Skeletal muscle tissue (tissue), 4 donors: ENCODE results near the gene DAB1. TPM values are rescaled to one million over a fixed set of nuclear protein-coding genes. Genes with fewer than 3 reads are reported as not detected.

Experiments
- H3K27ac ChIP-seq: one replicate; pipeline ENCODE4 v1.7.0; 2013; ENCODE audit warnings: mild to moderate bottlenecking, low read depth, low read length, inconsistent platforms
- H3K27me3 ChIP-seq, 3 donors: one replicate each; pipeline ENCODE4 v1.7.0; 2013; ENCODE audit warnings: low read length in 3 of 3; ENCODE audit not compliant: control insufficient read depth in 3 of 3, insufficient read depth in 3 of 3
- H3K36me3 ChIP-seq, 3 donors: one replicate each; pipeline ENCODE4 v1.7.0; 2013; ENCODE audit warnings: low read length in 3 of 3; ENCODE audit not compliant: control insufficient read depth in 3 of 3, insufficient read depth in 3 of 3
- H3K4me1 ChIP-seq, 3 donors: one replicate each; pipeline ENCODE4 v1.7.0; 2013; ENCODE audit warnings: low read length in 3 of 3, mild to moderate bottlenecking in 3 of 3; ENCODE audit not compliant: control insufficient read depth in 3 of 3, insufficient read depth in 3 of 3
- H3K4me3 ChIP-seq, 3 donors: one replicate each; pipeline ENCODE4 v1.7.0; 2013; ENCODE audit warnings: low read length in 3 of 3
- H3K9ac ChIP-seq, 3 donors: one replicate each; pipeline ENCODE4 v1.7.0; 2013; ENCODE audit warnings: low read length in 3 of 3, mild to moderate bottlenecking in 3 of 3, moderate library complexity in 2 of 3, low read depth in 1 of 3
- H3K9me3 ChIP-seq, 3 donors: one replicate each; pipeline ENCODE4 v1.7.0; 2013; ENCODE audit warnings: low read length in 3 of 3; ENCODE audit not compliant: control insufficient read depth in 3 of 3
- total RNA-seq: library from RNA; depleted of rRNA; stranded (reverse); fragments of >200 nt; gene quantifications from one replicate; pipeline ENCODE4 v1.2.3, GENCODE V29; 2014
- donor health status: Osteomylitis.

Gene DAB1
- total RNA-seq, 1 donor from 2014 or later, result 1.6 TPM

GRCh38 chr1:57007472-57007871, 416.4 kb downstream of the DAB1 start:
- H3K9me3 ChIP-seq, result no peaks in the 10 kb centered on the region
- H3K9ac ChIP-seq, result no peak overlapping the region
- H3K36me3 ChIP-seq, result no peaks in the 10 kb centered on the region
- no peak overlapping the region for H3K4me3 ChIP-seq
- no peaks in the 10 kb centered on the region for H3K4me1 ChIP-seq
- no peak overlapping the region for H3K27ac ChIP-seq
- H3K27me3 ChIP-seq, result peaks cover 0 to 2% (median 0%) of the 10 kb centered on the region in 3 donors

- Histone ChIP-seq H3K9me3 (no peaks in the 10 kb centered on the region), H3K36me3 (no peaks in the 10 kb centered on the region), H3K4me3 (no peak overlapping the region), H3K27me3 (peaks cover 0 to 2% (median 0%) of the 10 kb centered on the region in 3 donors), H3K9ac (no peak overlapping the region), H3K4me1 (peaks cover 0 to 9% (median 3%) of the 10 kb centered on the region in 3 donors), H3K27ac (no peak overlapping the region)
Measured at GRCh38 chr1:57003398-57004139, 420.3 kb downstream of the DAB1 start.

GRCh38 chr1:56995414-56996100, 428.3 kb downstream of the DAB1 start:
- no peak overlapping the region for H3K4me3 ChIP-seq
- H3K27ac ChIP-seq, result no peak overlapping the region
- no peaks in the 10 kb centered on the region for H3K27me3 ChIP-seq
- H3K4me1 ChIP-seq, result peaks cover 0 to 12% (median 8%) of the 10 kb centered on the region in 3 donors
- H3K9me3 ChIP-seq, result no peaks in the 10 kb centered on the region
- H3K36me3 ChIP-seq, result no peaks in the 10 kb centered on the region
- H3K9ac ChIP-seq, result no peak overlapping the region

GRCh38 chr1:56993475-56993874, 430.4 kb downstream of the DAB1 start:
- Histone ChIP-seq H3K27me3 (no peaks in the 10 kb centered on the region), H3K9ac (no peak overlapping the region), H3K9me3 (no peaks in the 10 kb centered on the region), H3K27ac (no peak overlapping the region), H3K36me3 (no peaks in the 10 kb centered on the region), H3K4me3 (no peak overlapping the region), H3K4me1 (peaks cover 0 to 6% (median 3%) of the 10 kb centered on the region in 3 donors)

- H3K4me3 ChIP-seq, result peak overlapping the region in 2 of 3 donors; percentile 52 to 53
- H3K9ac ChIP-seq, result peak overlapping the region in 2 of 3 donors; percentile 52 to 63
- H3K9me3 ChIP-seq, result no peaks in the 10 kb centered on the region
- no peaks in the 10 kb centered on the region for H3K36me3 ChIP-seq
- H3K27me3 ChIP-seq, result no peaks in the 10 kb centered on the region
- H3K4me1 ChIP-seq, result peaks cover 0 to 2% (median 0%) of the 10 kb centered on the region in 3 donors
- H3K27ac ChIP-seq, result peak overlapping the region; percentile 64
Measured at GRCh38 chr1:56992318-56993125, 431.3 kb downstream of the DAB1 start.

GRCh38 chr1:56991576-56991975, 432.3 kb downstream of the DAB1 start:
- peaks cover 0 to 2% (median 0%) of the 10 kb centered on the region in 3 donors for H3K4me1 ChIP-seq
- no peaks in the 10 kb centered on the region for H3K27me3 ChIP-seq
- H3K9me3 ChIP-seq, result no peaks in the 10 kb centered on the region
- H3K4me3 ChIP-seq, result no peak overlapping the region
- H3K9ac ChIP-seq, result no peak overlapping the region
- no peaks in the 10 kb centered on the region for H3K36me3 ChIP-seq
- H3K27ac ChIP-seq, result no peak overlapping the region

GRCh38 chr1:56986397-56986796, 437.5 kb downstream of the DAB1 start:
- Histone ChIP-seq H3K4me3 (no peak overlapping the region), H3K9me3 (no peaks in the 10 kb centered on the region), H3K4me1 (no peaks in the 10 kb centered on the region), H3K9ac (no peak overlapping the region), H3K27me3 (peaks cover 0 to 4% (median 0%) of the 10 kb centered on the region in 3 donors), H3K27ac (no peak overlapping the region), H3K36me3 (no peaks in the 10 kb centered on the region)

- Histone ChIP-seq H3K9ac (no peak overlapping the region), H3K9me3 (no peaks in the 10 kb centered on the region), H3K27me3 (peaks cover 0 to 4% (median 0%) of the 10 kb centered on the region in 3 donors), H3K36me3 (no peaks in the 10 kb centered on the region), H3K4me3 (no peak overlapping the region), H3K27ac (no peak overlapping the region), H3K4me1 (no peaks in the 10 kb centered on the region)
Measured at GRCh38 chr1:56985857-56986256, 438.0 kb downstream of the DAB1 start.

GRCh38 chr1:56983484-56983883, 440.4 kb downstream of the DAB1 start:
- Histone ChIP-seq H3K4me3 (no peak overlapping the region), H3K27ac (no peak overlapping the region), H3K4me1 (no peaks in the 10 kb centered on the region), H3K9ac (no peak overlapping the region), H3K27me3 (peaks cover 0 to 4% (median 0%) of the 10 kb centered on the region in 3 donors), H3K9me3 (no peaks in the 10 kb centered on the region), H3K36me3 (no peaks in the 10 kb centered on the region)
